GM12878 (cell line): Measurements from ENCODE around the gene UBE3C. TPM values are rescaled to one million over a fixed set of nuclear protein-coding genes. Genes with fewer than 3 reads are reported as not detected.

Source experiments
- ATAC-seq: fragments of 200-7000 bp; cut with Tn5 transposase; 3 replicates; pipeline ENCODE4 v1.9.1; 2020; ENCODE audit warnings: mild to moderate bottlenecking, moderate library complexity
- BruUV-seq: library from RNA; stranded (reverse); fragments of 400-500 nt; replicated peaks from 2 replicates; lab custom pipeline; 2021; lab: Mats Ljungman, UMichigan
- CTCF ChIA-PET: fragments of 300-600 bp; sonication (Branson Sonifier 250); formaldehyde crosslinking; extraction: SDS; loops from one replicate; lab custom pipeline; 2021; ENCODE audit warnings: inconsistent platforms; lab: Yijun Ruan, JAX
- POLR2A ChIA-PET: fragments of 350-600 bp; formaldehyde crosslinking; extraction: SDS; loops from one replicate; lab custom pipeline; 2021; ENCODE audit warnings: inconsistent platforms; lab: Charles Lee
- RAD21 ChIA-PET: fragments of 300-600 bp; sonication (Branson Sonifier 250); formaldehyde crosslinking; loops from one replicate; lab custom pipeline; 2023; ENCODE audit warnings: antibody characterized with exemption; ENCODE audit not compliant: unreplicated experiment; lab: Charles Lee
- SMC1A ChIA-PET: fragments of 300-600 bp; sonication (Branson Sonifier 250); formaldehyde crosslinking; loops from one replicate; lab custom pipeline; 2023; ENCODE audit not compliant: unreplicated experiment, uncharacterized antibody; lab: Charles Lee
- DNase-seq: peaks from one replicate; pipeline ENCODE4 v3.0.0-alpha.2; 2011; ENCODE audit warnings: low read depth, low spot score
- FAIRE-seq: peaks from 3 replicates; lab custom pipeline; 2011; peaks lifted over from hg19 to GRCh38; lab: Jason Lieb, UNC
- H2AFZ ChIP-seq: 2 replicates; pipeline ENCODE4 v1.6.0; 2011; ENCODE audit warnings: low read depth, low read length, control low read depth; ENCODE audit not compliant: control insufficient read depth
- H3K27ac ChIP-seq: 2 replicates; pipeline ENCODE4 v1.5.1; 2011; ENCODE audit warnings: control low read depth; ENCODE audit not compliant: control insufficient read depth, insufficient read depth
- H3K27me3 ChIP-seq, 2 experiments: replicated peaks in 1 of 2; 2 replicates each; pipeline versions ENCODE4 v1.6.0 to v1.6.1; 2011; ENCODE audit warnings: low read length in 1 of 2; ENCODE audit not compliant: control insufficient read depth in 2 of 2, insufficient read depth in 2 of 2
- H3K36me3 ChIP-seq, 2 experiments: 2 replicates each; pipeline ENCODE4 v1.5.1; 2011; ENCODE audit warnings: low read length in 1 of 2; ENCODE audit not compliant: control insufficient read depth in 2 of 2, insufficient read depth in 2 of 2
- H3K4me1 ChIP-seq: 2 replicates; pipeline ENCODE4 v1.6.1; 2011; ENCODE audit warnings: mild to moderate bottlenecking, low read length, moderate library complexity, mixed read lengths; ENCODE audit not compliant: control insufficient read depth, insufficient read depth
- H3K4me2 ChIP-seq: 2 replicates; pipeline ENCODE4 v1.6.0; 2011; ENCODE audit warnings: control low read depth; ENCODE audit not compliant: control insufficient read depth, insufficient read depth
- H3K4me3 ChIP-seq: fragments of 200-600 bp; sonication (generic); 2 replicates; pipeline ENCODE4 v1.5.1; 2016
- H3K79me2 ChIP-seq: 2 replicates; pipeline ENCODE4 v1.6.0; 2011; ENCODE audit warnings: low read length; ENCODE audit not compliant: control insufficient read depth, insufficient read depth
- H3K9ac ChIP-seq: 2 replicates; pipeline ENCODE4 v1.8.0; 2011; ENCODE audit warnings: low read length, control low read depth, mixed read lengths; ENCODE audit not compliant: control insufficient read depth, insufficient read depth
- H3K9me3 ChIP-seq: replicated peaks from 3 replicates; pipeline ENCODE4 v1.5.1; 2011; ENCODE audit warnings: mild to moderate bottlenecking, low read length; ENCODE audit not compliant: control insufficient read depth, insufficient read depth
- H4K20me1 ChIP-seq: 2 replicates; pipeline ENCODE4 v1.6.0; 2011; ENCODE audit not compliant: control insufficient read depth, insufficient read depth
- EED ChIP-seq: sonication (generic); IDR thresholded peaks from 2 replicates; pipeline ENCODE4 v1.6.1; 2016; ENCODE audit warnings: antibody characterized with exemption, low read depth
- ELK1 ChIP-seq: IDR thresholded peaks from 2 replicates; pipeline ENCODE4 v1.6.1; 2012; ENCODE audit warnings: low read depth, low read length, improper control_type of control experiment
- FOXK2 ChIP-seq: fragments of 450-650 bp; IDR thresholded peaks from 2 replicates; pipeline ENCODE4 v1.6.1; 2017; ENCODE audit warnings: mild to moderate bottlenecking, moderate library complexity
- IKZF1 ChIP-seq: fragments of 450-650 bp; conservative IDR thresholded peaks from 2 replicates; pipeline ENCODE4 v1.6.1; 2017; ENCODE audit warnings: antibody characterized with exemption, mild to moderate bottlenecking
- NFIC ChIP-seq: IDR thresholded peaks from 2 replicates; pipeline ENCODE4 v1.6.1; 2012; ENCODE audit warnings: low read depth, mild to moderate bottlenecking, inconsistent platforms, low read length, moderate library complexity
- SPI1 ChIP-seq: IDR thresholded peaks from 2 replicates; pipeline ENCODE4 v1.6.1; 2011; ENCODE audit warnings: low read depth, mild to moderate bottlenecking, low read length, moderate library complexity, borderline replicate concordance; ENCODE audit not compliant: insufficient read depth
- WGBS: methylation state at CpG from one replicate; pipeline ENCODE4 v1.1.6; 2016; ENCODE audit warnings: low lambda C conversion rate; ENCODE audit not compliant: insufficient replicate concordance, insufficient coverage; ENCODE audit errors: missing lambda C conversion rate; 5-methylcytosine and 5-hydroxymethylcytosine counted together
- in situ Hi-C: fragments of 300-500 bp; cut with MboI; formaldehyde crosslinking; loops from 9 replicates; pipeline ENCODE4 v1.14.3; 2018; ENCODE audit warnings: mixed read lengths
- intact Hi-C: fragments of 100-400 bp; cut with micrococcal nuclease; formaldehyde crosslinking; loops from one replicate; pipeline ENCODE4 v1.14.2; 2022; ENCODE audit not compliant: unreplicated experiment
- polyA plus RNA-seq, 11 experiments: library from polyadenylated mRNA; depleted of rRNA in 4 of 11; unstranded in 6 of 11; stranded (reverse) in 5 of 11; fragments of >200 nt; fragmentation: Nextera tagmentation in 4 of 11; fragmentation: Illumina TruSeq in 1 of 11; extraction: Ambion mirVana in 4 of 11; extraction: Trizol in 1 of 11; gene quantifications; 1 replicate in 1 of 11; 2 replicates in 10 of 11; pipeline versions ENCODE4 v1.2.1 to v1.2.3, GENCODE V29; 2011 to 2016; ENCODE audit warnings: inconsistent platforms in 2 of 11, missing spikeins in 2 of 11, low read depth in 1 of 11
- small RNA-seq: library from RNA; depleted of rRNA; stranded (forward); fragments of <200 nt; gene quantifications from one replicate; pipeline ENCODE3, GENCODE V24; 2014
- total RNA-seq, 4 experiments: library from RNA; depleted of rRNA in 3 of 4; stranded (reverse); fragments of >200 nt in 3 of 4; fragmentation: Illumina TruSeq in 1 of 4; extraction: Trizol in 1 of 4; gene quantifications; 2 replicates each; pipeline versions ENCODE4 v1.2.1 to v1.2.3, GENCODE V29; 2013 to 2021

The UBE3C gene
- total and polyA plus RNA-seq, 10 of the 15 experiments (the other 5 are each of a cell fraction or from before 2014, with no cell fraction given), result 7.9 to 65.9 (median 45.2) TPM

- ATAC-seq (peak; percentile 83), FAIRE-seq (peak; percentile 23), DNase-seq (no peak)
- ChIA-PET CTCF (interaction anchor here (1.2 to 1.3 kb wide), 2 partner anchors 16 to 21 kb away, joined by 3 to 5 read pairs; no protein-coding TSS in a partner anchor), SMC1A (interaction anchor here (0.9 to 1.4 kb wide), 4 partner anchors 11 to 16 kb away, joined by 3 to 4 read pairs (median 3); no protein-coding TSS in a partner anchor), RAD21 (no interaction called here), POLR2A (no interaction called here)
- no peak overlapping the region for H3K27ac ChIP-seq
- in situ Hi-C loops (no loop called here), intact Hi-C loops (no loop called here)
- H4K20me1 ChIP-seq, result no peaks in the 10 kb centered on the region
- TF ChIP-seq NFIC, result peak; percentile 47; the same call in 1 of the 2 replicates
- peak; percentile 37; the same call in 1 of the 2 replicates for TF ChIP-seq EED
- TF ChIP-seq SPI1, result peak; percentile 36; the same call in 1 of the 2 replicates
- peak; percentile 27; the same call in 1 of the 2 replicates for TF ChIP-seq IKZF1
- TF ChIP-seq FOXK2, result no peak
- TF ChIP-seq ELK1, result no peak
- no TSS peak for BruUV-seq
- H3K36me3 ChIP-seq, result no peaks in the 10 kb centered on the region
- H3K4me1 ChIP-seq, result no peaks in the 10 kb centered on the region
- no peaks in the 10 kb centered on the region for H3K79me2 ChIP-seq
- 29% methylated on average over 14 of the region's 14 CpGs for WGBS
- H3K9me3 ChIP-seq, result no peaks in the 10 kb centered on the region
- no peak overlapping the region for H3K4me3 ChIP-seq
- no peak overlapping the region for H3K9ac ChIP-seq
- 0 out of 2 replicates have a peak overlapping the region, but pooled peaks have one; percentile 0 for H3K4me2 ChIP-seq
- no peaks in the 10 kb centered on the region for H3K27me3 ChIP-seq
- peak overlapping the region; percentile 70 for H2AFZ ChIP-seq
Observed at GRCh38 chr7:157318015-157318706, 179.4 kb downstream of the UBE3C start.

Small RNA genes within 50 kb of the gene (small RNA-seq; reads per million reads assigned to genes)
- gene AC004975.1, result not detected

Other genes with a start within 250 kb of the UBE3C start
- gene LMBR1, start 245.7 kb upstream of the UBE3C start, total RNA-seq (2014; rRNA removed), result 49.0 and 63.5 TPM in 2 replicates
- gene LMBR1, start 245.7 kb upstream of the UBE3C start, total RNA-seq (2014; rRNA removed; fragmentation: Illumina TruSeq; extraction: Trizol), result 27.1 and 28.3 TPM in 2 replicates
- 44.4 and 52.9 TPM in 2 replicates for gene LMBR1, start 245.7 kb upstream of the UBE3C start, total RNA-seq (2021)
- 29.1 and 43.4 TPM in 2 replicates for gene LMBR1, start 245.7 kb upstream of the UBE3C start, polyA plus RNA-seq (2011; rRNA removed)
- 28.4 and 33.4 TPM in 2 replicates for gene LMBR1, start 245.7 kb upstream of the UBE3C start, polyA plus RNA-seq (2014; fragmentation: Illumina TruSeq; extraction: Trizol)
- 1 to 10 TPM; 4.0 to 7.5 TPM for gene LMBR1, start 245.7 kb upstream of the UBE3C start, polyA plus RNA-seq (2014; fragmentation: Nextera tagmentation; extraction: Ambion mirVana)
- gene LMBR1, start 245.7 kb upstream of the UBE3C start, polyA plus RNA-seq (2014; rRNA removed), result 24.7 and 27.4 TPM in 2 replicates
- 10 to 100 TPM; 44.2 to 46.5 TPM for gene LMBR1, start 245.7 kb upstream of the UBE3C start, polyA plus RNA-seq (2016; fragmentation: Nextera tagmentation; extraction: Ambion mirVana)
- 17.6 and 19.0 TPM in 2 replicates for gene NOM1, start 189.2 kb upstream of the UBE3C start, total RNA-seq (2014; rRNA removed)
- gene NOM1, start 189.2 kb upstream of the UBE3C start, total RNA-seq (2014; rRNA removed; fragmentation: Illumina TruSeq; extraction: Trizol), result 13.1 and 18.1 TPM in 2 replicates
- gene NOM1, start 189.2 kb upstream of the UBE3C start, total RNA-seq (2021), result 18.3 and 20.1 TPM in 2 replicates
- gene NOM1, start 189.2 kb upstream of the UBE3C start, polyA plus RNA-seq (2011; rRNA removed), result 15.7 and 18.0 TPM in 2 replicates
- gene NOM1, start 189.2 kb upstream of the UBE3C start, polyA plus RNA-seq (2014; fragmentation: Illumina TruSeq; extraction: Trizol), result 18.2 and 21.6 TPM in 2 replicates
- 1 to 10 TPM; 2.9 to 4.2 TPM for gene NOM1, start 189.2 kb upstream of the UBE3C start, polyA plus RNA-seq (2014; fragmentation: Nextera tagmentation; extraction: Ambion mirVana)
- gene NOM1, start 189.2 kb upstream of the UBE3C start, polyA plus RNA-seq (2014; rRNA removed), result 20.8 and 21.3 TPM in 2 replicates
- gene NOM1, start 189.2 kb upstream of the UBE3C start, polyA plus RNA-seq (2016; fragmentation: Nextera tagmentation; extraction: Ambion mirVana), result 10 to 100 TPM; 12.7 to 13.9 TPM
- 1.0 and 1.3 TPM in 2 replicates for gene MNX1, start 128.3 kb upstream of the UBE3C start, total RNA-seq (2014; rRNA removed)
- gene MNX1, start 128.3 kb upstream of the UBE3C start, total RNA-seq (2014; rRNA removed; fragmentation: Illumina TruSeq; extraction: Trizol), result 0.54 and 0.60 TPM in 2 replicates
- gene MNX1, start 128.3 kb upstream of the UBE3C start, total RNA-seq (2021), result 1.8 and 2.3 TPM in 2 replicates
- gene MNX1, start 128.3 kb upstream of the UBE3C start, polyA plus RNA-seq (2011; rRNA removed), result 1.9 and 2.3 TPM in 2 replicates
- 0.48 TPM in 1 of 2 replicates, not detected in the other for gene MNX1, start 128.3 kb upstream of the UBE3C start, polyA plus RNA-seq (2014; fragmentation: Illumina TruSeq; extraction: Trizol)
- gene MNX1, start 128.3 kb upstream of the UBE3C start, polyA plus RNA-seq (2014; fragmentation: Nextera tagmentation; extraction: Ambion mirVana), result under 1 TPM in 1 of 2 experiments, not detected in 1; 0.22 TPM
- 1.7 and 2.7 TPM in 2 replicates for gene MNX1, start 128.3 kb upstream of the UBE3C start, polyA plus RNA-seq (2014; rRNA removed)
- 1 to 10 TPM in 1 of 2 experiments, under 1 TPM in 1; 0.32 to 1.4 TPM for gene MNX1, start 128.3 kb upstream of the UBE3C start, polyA plus RNA-seq (2016; fragmentation: Nextera tagmentation; extraction: Ambion mirVana)
- gene DNAJB6, start 198.1 kb downstream of the UBE3C start, total RNA-seq (2014; rRNA removed), result 34.5 and 42.0 TPM in 2 replicates
- 51.7 and 53.6 TPM in 2 replicates for gene DNAJB6, start 198.1 kb downstream of the UBE3C start, total RNA-seq (2014; rRNA removed; fragmentation: Illumina TruSeq; extraction: Trizol)
- gene DNAJB6, start 198.1 kb downstream of the UBE3C start, total RNA-seq (2021), result 49.0 and 52.5 TPM in 2 replicates
- gene DNAJB6, start 198.1 kb downstream of the UBE3C start, polyA plus RNA-seq (2011; rRNA removed), result 56.7 and 60.3 TPM in 2 replicates
- gene DNAJB6, start 198.1 kb downstream of the UBE3C start, polyA plus RNA-seq (2014; fragmentation: Illumina TruSeq; extraction: Trizol), result 66.0 and 66.9 TPM in 2 replicates
- 10 to 100 TPM; 38.1 to 38.2 TPM for gene DNAJB6, start 198.1 kb downstream of the UBE3C start, polyA plus RNA-seq (2014; fragmentation: Nextera tagmentation; extraction: Ambion mirVana)
- gene DNAJB6, start 198.1 kb downstream of the UBE3C start, polyA plus RNA-seq (2014; rRNA removed), result 46.7 and 48.4 TPM in 2 replicates
- 100 to 1,000 TPM; 107 to 117 TPM for gene DNAJB6, start 198.1 kb downstream of the UBE3C start, polyA plus RNA-seq (2016; fragmentation: Nextera tagmentation; extraction: Ambion mirVana)